ENCODE results near the gene THPO.

Gene THPO

DNA sequence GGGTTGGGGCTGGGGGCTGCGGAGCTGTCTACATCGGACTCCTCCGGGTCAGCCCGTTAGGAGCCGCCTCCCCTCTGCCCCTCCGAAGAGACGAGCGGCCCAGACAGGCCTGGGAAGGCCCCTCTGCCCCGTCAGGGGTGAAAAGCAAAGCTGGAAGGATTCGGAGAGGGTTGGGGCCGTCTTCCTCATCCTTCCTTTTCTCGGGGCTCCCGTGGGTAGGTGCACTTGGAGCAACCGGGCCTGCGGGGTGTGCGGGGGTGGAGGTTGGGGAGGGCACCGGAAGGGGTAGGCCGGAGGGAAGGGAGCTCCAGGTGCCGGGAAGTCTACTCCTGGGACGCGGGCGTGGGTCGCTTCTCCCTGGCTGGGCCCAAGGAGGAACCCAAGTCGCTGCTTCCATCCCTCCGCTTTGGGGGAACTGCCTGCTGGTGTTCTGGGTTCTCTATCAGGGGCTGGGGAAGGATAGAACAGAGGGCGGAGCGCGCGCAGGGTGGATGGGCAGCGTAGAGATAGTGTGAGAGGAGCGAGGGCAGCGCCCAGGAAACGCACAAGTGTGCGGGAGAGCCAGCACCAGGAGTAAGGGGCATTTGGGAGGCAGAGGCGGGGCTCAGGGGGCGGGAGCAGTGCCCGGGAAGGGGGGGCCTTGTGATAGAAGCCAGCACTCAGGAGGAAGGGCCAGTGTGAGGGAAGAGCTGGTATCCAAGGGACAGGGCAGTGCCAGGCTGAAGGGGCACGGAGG, 15.9 kb downstream of the THPO start:
- peak; percentile 69 for DNase-seq

DNA sequence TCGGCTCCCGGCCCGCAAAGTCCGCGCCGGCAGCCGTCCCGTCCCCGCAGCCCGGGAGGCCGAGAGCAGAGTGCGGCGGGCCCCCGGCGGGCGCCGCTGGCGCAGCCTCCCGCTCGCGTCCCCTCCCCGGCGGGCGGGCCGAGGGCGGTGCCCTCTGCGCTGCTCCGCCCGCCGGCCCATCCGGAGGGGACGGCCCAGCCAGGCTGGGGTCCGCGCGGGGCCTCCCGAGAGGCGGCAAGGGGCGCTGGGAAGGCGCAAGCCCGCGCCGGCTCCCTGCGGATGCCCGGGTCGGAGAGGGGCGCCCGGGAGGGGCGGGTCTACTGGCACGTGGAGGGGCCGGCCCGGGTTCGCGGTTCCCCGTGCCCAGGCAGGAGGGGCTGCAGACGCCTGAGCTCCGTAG, 16.5 kb downstream of the THPO start, which contains the start of the genes CLCN2 and POLR2H:
CLCN2 (minus strand) TSS at position 74 of the 400 bp plus-strand sequence. CDS start 126 bp downstream, outside the sequence.
POLR2H (plus strand) TSS at position 179 of the 400 bp plus-strand sequence. CDS start 1,783 bp downstream, outside the sequence.
- DNase-seq = peak; percentile 59

DNA sequence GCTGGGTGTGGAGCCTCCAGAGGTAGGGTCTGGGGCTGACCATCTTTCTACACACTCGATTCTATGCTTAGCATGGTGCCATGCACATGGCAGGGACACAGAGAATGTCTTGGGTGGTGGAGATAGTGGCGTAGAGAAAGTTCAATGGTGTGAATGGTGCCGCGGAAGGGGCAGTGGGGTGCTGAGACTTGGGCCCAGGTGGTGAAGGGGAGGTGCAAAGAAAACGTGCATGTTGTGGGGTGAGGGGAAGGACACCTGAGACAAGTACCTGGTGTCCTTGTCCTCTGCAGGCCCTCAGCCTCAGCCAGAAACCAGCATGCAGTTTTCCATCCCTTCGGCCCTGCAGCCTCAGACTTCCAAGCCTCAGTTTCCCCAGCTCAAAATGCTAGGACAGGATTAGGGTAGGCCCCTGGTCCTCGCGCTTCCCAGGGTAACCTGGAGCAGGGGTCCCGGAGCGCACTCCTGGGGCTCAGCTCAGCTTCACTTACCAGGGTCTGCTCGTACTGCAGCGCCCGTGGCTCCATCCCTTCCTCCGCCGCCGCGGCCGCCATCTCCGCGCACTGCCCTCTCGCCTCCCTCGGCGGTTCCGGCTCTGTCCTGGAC, 17.0 kb downstream of the THPO start:
- no peak for DNase-seq

DNA sequence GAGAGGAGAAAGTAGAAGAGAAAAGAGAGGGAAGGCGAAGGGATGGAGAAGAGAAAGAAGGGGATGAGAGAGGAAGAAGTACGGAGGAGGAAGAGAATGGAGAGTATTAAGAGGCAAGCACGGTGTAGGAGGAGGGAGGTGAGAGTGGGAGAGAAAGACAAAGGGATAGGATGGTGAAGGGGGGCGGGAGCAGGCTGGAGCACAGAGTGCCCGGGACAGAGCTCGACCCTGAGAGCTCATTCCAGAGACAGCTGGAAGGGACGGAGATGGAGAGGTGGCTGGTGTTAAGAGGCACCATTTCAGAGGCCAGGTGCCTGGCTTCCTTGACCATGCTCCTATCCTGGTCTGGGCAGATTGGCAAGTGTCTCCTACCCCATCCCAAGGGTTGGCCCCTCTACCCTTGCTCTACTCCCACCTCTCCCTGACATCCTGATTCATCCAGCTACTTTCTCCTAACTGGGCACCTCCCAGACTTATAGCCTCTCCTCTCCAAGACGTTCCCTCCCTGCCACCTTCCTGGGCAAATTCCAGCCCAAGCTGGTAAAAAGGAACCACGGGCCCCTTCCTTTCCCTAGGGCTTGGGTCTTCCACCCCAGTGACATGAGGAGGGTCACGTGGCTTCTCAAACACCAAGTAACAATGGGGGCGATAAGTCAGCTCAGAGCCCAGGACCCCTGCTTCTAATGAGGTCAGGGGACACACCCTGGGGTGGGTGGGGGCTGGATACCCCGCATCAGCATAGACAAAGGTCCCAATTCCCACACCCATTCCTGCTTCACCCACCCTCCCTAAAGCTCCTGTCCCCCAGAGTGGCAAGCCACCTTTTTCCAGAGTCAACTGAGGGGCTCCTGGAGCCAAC, 17.7 kb downstream of the THPO start:
- no peak for DNase-seq

DNA sequence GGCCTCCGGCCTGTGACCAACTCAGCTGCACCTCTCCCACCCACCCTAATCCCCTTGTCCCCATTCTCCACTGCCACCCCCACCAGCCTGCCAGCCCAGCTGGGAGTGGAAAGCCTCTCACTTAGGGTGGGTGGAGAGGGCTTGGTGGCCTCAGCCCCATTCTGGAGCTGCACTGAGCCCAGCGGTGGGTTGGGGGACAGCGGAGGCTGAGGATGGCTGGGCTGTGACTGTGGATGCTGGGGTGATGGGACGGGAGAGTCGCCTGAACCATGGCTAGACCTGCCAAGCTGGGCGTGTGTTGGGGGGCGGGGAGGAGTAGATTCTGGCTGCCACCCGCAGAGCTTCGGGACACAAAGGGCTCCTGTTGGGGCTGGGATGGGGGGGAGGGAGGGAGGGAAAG, 18.4 kb downstream of the THPO start:
- no peak for DNase-seq

DNA sequence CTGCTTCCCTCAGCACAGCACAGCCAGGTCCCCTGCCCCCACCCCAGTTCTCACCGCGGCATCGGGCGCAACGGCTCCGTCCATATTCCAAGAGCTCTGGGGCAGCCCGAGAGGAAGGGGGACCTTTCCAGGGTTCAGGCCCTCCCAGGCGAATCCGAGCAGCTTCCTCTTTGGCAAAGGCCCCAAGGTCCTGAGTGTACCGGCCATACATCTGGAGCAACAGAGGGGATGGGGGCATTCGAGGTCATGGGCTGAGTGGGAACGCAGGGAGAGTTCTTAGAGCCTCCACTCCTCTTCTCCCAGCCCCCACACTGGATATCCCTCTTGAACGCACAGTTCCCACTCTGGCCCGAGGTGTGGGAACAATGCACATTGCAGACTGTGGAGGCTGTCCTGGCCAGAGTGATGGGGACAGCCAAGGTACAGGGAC, 19.1 kb downstream of the THPO start:
- no peak for DNase-seq

DNA sequence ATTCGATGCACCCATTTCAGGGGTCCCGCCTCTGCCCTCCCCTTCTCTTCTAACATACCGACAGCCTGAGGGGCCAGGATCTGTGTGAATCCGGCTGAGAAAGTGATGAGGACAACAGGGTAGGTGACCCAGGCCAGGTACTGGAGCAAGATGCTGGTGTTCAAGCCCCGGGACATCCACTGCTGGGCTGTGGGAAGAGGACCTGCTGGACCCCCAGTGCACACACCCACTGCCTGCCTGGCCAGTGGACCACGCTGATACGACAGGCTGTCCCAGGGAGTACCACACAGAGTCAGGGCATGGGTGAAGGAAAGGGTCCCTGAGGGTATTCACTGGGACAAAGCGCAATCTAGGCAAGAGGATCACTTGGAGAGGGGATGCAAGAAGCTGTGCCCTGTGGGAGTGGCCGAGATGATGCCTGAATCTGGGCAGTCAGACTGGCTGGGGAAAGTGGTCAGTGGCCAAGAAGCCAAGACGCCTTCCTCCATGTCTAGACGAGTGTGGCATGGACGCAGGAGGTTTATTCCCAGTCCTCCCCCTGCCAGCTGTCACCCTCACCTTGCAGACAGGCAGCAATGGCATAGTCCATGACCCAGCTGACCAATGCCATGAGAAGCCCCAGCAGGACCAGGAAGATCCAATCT, 19.8 kb downstream of the THPO start:
- DNase-seq = no peak

DNA sequence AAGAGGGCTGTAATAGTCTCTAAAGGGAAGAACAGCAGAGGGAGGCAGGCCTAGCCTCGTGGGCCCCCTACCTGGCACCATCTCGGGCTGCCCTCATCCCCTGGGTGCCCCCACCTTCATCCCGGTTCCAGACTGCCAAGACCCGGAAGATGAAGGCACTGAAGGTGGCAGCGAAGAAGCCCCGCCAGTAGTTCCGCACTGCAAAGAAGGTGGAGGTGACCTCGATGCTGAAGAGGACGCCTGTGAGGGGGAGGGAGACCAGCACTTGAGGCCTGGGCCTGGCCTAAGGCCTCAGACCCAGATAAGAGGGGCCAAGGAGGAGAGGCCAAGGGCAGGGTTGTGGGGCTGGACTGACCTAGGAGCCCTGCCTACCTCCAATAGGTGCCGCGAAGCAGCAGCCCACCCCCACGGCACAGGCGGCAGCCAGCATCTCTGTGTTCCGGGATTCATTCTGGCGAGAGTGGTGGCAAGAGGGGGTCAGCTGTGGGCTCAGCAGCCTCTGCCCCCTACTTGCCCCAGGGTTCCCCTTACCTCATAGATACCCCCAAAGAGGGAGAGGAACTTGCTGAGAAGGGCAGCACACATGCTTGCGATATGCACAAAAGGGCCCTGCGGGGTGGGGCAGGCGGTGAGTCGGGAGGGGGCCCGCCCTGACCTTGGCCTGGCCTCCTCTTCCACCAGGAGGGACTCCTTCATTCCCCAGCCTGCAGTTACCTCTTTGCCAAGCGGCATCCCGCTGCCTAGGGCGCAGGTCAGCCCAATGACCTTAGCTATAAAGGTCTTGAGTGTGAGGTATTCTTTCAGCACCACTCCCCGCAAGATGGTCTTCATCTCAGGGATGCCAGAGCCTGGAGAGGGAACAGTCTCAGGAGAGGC, 20.5 kb downstream of the THPO start:
- DNase-seq = no peak

DNA sequence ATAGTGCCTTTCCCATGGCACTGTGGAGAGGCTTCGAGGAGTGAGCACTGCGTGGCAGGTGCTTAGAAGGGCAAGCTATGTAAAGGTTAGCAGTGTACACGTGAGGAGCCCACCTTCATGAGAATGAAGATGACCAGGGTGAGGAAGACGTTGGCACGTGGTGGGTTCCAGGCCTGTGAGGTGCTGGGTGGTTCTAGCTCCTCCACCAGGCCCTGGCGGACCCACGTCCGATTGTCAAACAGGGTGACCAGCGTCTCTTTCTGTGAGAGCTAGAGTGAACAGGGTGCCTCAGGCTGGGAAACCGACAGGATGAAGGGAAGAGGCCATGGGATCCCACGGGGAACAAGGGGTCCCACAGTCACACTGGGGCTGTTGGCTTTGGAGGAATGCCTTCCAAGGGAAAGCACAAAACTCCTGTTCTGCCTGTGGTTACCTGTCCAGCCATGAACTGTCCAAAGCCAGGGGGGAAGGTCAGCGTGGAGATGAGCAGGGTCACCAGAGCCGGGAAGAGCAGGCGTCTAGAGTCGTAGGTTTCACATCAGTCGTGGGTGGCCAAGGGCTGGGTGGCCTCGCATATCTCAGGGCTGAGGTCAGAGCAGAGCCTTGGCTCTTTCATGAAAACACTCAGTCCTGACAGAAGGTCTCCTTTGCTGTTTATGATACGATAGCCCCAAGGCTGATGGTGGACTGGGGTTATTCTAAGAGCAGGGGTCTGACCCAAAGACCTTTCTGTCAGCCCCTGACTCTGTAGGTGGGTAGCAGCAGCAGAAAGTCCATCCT, 22.6 kb downstream of the THPO start:
- DNase-seq = no peak

DNA sequence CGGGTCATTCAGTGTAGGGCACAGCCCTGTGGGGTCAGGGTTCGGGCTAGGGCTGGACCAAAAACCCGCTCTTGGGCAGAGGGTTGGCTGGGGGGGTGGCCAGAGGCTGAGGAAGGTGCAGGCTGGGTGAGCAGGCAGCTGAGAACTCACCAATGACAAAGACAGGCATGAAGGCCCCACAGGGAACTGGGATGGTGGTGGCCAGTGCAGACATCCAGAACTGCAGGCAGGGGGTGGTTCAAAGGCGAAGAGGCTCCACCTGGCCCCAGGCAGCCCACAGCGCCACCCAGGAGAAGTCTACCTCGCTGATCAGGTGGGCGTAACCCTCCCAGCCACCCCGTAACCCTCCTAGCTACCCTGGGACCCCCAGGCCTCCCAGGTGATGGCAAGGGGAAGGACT, 23.3 kb downstream of the THPO start:
- DNase-seq = no peak

DNA sequence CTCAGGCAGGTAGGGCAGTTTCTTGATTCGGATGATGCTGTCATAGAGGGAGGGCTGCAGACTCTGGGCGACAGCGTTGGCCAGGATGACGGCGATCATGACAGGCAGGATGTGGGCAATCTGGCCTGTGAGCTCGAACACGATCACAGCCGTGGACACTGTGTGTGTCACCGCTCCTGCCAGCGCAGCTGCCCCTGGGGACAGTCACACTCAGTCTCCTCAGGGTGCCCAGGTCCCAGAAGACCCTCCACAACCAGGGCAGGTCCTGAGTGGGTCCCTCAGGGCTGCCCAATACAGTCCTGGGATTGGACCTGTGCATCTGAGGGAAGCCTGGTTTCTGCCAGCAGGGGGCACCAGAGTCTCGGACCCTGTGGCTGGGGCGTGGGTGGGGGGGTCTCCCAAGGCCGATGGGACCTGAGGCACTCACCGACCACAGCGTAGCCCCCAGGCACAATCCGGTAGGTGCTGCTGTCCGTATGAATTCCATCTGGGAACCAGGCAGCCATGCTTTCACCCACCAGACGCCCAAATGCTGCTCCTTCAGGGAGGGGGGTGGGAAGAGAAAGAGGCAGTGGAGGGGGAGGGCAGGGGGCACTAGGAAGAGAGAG, 23.8 kb downstream of the THPO start:
- DNase-seq = peak; percentile 58

DNA sequence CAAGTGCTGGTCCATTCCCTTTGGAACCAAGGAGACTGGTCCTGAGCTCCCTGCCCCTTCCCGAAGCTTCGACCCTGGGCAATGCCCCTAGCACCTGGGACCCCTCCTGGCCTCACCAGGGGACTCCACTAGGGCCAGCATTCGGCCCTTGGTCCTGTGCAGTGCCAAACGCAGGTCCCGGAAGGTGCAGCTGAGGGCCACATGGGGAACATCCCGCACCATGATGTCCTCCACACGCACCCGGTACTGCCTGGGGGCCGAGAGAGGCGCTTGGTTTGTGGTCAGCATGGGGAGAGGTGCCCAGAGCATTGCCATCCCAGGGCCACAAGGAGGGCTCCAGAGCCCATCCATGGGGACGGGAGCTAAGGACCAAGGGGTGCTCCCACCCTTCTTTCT, 24.5 kb downstream of the THPO start:
- DNase-seq = no peak

DNA sequence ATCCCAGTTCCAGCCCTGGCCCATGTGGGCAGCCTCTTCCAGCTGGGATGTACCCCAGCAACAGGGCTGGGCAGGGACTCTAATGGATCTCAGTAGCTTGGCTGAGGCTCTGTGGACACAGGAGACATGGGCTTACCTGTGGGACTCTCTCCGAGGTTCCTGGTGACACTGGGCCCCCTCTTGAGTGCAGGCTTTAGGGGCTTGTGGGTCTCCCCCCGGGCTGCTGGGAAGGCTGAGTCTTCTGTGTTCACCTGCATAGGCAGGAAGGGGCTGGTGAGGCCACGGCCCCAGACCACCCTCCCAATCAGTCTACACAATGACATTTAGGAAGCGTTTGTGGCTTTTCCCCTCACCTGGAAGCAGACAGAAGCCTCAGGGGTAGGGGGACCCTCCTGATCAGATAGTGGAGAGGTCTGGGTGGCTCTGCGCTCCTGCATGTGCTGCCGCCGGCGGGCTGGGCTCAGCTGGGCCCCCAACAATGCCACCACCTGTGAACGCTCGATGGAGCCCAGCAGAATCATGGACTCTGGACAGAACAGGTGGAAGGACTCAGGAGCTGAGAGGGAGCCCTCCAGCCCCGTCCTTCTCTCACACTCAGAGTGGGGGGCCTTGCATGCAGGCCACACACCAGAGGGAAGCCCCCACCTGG, 25.0 kb downstream of the THPO start:
- DNase-seq = no peak

DNA sequence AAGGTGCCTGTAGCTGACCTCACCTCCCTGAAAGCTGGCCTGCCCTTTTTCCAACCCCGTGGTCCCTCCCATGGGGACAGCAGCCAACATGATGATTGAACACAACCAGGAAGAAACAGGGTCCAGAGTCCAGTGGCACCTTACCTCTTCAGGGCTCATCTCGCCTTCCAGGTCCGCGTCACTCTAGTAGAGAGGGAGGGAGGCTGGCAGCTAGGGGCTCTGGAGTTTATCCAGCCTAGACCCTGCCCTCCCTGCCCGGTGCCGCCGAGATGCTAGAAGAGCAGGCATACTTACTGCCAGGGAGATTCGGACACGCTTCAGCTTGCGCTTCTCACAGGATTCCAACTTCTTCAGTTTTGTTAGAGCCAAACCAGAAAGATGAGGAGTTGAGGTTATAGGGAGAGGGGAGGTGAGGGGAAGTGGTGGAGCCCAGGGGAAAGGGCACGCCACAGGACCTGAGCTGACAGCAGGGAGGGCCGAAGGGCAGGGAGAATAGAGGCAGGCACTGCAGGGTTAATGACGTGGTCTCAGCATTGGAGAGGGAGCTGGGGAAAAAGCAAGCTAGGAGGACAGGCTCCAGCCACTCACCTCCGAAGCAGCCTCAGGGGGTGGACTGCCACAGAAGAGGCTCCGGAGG, 25.7 kb downstream of the THPO start:
- no peak for DNase-seq

DNA sequence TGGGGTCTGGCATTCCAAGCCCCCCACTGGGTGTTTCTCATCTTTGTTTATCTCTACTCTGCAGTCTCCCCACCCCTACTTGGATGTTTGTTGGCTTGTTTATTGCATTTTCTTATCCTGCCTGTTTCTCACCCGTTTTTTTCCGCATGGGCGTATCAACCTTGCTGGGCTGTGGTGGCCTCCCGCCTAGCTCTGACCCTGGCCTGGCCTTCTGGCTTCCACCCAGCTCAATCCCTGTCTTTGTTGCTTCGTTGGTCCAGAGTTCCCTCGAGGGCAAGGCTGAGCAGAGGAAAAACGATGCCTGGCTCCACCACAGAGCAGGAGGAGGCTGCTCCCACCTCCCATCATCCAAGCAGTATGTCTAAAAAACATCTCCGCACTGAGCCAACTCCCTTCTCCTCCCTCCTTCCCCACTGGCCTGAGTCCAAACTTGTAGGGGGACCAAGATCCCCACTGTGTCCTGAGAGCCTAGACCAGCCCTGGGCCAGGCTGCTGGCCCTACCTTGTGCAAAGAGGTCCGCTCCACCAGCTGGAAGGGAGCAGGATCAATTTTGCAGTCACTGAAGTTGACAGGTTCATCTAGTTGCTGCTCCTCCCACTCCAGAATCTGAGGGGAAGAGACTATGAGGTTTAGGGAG, 26.4 kb downstream of the THPO start:
- no peak for DNase-seq

DNA sequence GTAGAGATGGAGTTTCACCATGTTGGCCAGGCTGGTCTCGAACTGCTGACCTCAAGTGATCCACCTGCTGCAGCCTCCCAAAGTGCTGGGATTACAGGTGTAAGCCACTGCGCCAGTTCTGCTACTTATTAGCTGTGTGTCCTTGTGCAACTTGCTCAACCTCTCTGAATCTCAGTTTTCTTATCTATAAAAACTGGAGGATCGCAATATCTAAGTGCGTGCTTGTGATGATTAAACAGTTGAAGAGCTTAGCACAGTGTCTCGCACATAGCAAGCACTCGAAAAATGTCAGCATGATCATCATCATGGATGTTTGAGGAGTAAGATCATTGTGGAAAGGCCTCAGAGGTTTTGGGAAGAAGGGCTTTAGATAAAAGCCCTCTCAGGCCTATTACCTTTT, 27.4 kb downstream of the THPO start:
- no peak for DNase-seq

DNA sequence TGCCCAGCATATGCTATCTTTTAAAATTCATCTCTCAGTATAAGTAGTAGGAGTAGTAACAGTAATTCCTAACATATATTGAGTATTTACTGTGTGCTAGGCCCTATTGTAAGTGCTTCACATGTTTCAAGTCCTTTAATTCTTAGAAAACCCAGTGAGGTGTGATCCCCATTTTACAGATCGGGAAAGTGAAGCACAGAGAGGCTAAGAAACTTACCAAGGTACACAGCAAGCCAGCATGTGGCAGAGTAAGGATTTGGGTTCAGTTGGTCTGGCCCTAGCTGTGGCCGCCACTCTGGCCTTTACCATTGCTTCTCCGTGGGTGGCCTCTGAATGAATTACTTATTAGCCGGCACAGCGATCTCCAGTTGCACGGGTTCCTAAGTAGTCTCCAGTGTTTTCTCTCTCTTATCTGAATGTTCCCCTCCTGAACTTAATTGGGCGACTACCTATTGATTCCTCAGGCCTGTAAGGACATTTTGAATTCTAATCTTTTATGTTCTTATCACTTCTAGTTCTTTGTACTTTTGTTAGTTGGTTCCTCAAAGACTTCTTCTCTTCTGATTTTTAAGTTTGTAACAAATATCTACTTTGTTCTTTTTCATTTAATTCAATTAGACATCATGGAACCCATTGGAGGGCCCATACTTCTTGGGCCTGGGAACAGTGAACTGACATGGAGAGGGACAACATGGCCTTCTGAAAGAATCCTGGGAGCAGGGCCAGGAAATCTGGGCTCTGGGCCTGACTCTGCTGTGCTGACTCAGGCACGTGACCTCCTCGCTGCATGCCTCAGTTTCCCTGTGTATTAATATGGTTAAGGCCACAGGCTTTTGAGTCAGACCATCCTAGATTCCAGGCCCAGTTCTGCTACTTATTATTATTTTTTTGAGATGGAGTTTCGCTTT, 28.2 kb downstream of the THPO start:
- DNase-seq = no peak

DNA sequence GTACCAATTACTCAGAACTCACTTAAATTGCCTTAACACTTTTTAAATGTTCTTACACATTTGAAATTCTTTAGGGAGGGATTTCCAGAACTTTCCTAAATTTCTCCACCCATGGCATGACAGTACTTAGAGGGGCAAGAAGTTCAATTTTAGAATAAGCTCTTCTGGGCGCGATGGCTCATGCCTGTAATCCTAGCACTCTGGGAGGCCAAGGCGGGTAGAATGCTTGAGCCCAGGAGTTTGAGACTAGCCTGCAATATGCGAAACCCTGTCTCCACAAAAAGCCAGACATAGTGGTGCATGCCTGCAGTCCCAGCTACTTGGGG, 30.0 kb downstream of the THPO start:
- DNase-seq = no peak
